Right lobe of liver (tissue), 4 donors: Measurements from ENCODE around the gene CD247.

ENCODE experiments used
- POLR2A ChIP-seq: fragments of 450-650 bp; IDR thresholded peaks from one replicate; pipeline ENCODE4 v1.6.1; 2017; ENCODE audit warnings: antibody characterized with exemption, mild to moderate bottlenecking
- TF ChIP-seq, protein P1 (sequence below), 4 donors: fragments of 200-600 bp in 3 of 4; fragments of 450-650 bp in 1 of 4; IDR thresholded peaks; one replicate each; pipeline versions ENCODE4 v1.5.1 to v1.8.0; 2016 to 2022; ENCODE audit warnings: antibody characterized with exemption in 4 of 4, mild to moderate bottlenecking in 2 of 4
- donor health status: DM: no; HTN: no; CAD: no.
- donor health status: DM: no; HTN: no; CAD: no.
- donor health status: DM: no; HTN: yes; CAD: no.

DNA sequence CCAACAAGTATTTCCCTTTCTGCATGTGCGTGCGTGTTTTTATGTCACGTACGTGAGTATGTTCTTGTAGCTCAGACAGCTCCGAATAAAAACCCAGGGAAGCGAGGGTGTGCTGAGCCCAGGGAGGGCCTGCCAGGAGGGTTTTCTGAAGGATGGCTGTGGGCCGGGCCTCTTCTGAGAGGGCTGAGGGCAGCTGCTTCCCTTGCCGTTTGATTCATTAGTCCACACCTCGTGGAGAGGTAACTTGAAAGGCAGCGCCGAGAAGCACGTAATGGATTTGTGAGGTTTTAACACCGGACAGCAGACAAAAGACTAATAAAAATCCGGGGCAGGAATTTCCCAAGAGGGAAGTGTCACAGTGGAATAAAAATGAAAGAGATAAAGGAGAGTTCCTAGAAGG, 29.5 kb downstream of the CD247 start:
- TF ChIP-seq, protein P1, sequence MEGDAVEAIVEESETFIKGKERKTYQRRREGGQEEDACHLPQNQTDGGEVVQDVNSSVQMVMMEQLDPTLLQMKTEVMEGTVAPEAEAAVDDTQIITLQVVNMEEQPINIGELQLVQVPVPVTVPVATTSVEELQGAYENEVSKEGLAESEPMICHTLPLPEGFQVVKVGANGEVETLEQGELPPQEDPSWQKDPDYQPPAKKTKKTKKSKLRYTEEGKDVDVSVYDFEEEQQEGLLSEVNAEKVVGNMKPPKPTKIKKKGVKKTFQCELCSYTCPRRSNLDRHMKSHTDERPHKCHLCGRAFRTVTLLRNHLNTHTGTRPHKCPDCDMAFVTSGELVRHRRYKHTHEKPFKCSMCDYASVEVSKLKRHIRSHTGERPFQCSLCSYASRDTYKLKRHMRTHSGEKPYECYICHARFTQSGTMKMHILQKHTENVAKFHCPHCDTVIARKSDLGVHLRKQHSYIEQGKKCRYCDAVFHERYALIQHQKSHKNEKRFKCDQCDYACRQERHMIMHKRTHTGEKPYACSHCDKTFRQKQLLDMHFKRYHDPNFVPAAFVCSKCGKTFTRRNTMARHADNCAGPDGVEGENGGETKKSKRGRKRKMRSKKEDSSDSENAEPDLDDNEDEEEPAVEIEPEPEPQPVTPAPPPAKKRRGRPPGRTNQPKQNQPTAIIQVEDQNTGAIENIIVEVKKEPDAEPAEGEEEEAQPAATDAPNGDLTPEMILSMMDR (IDR thresholded peaks at IDR 0.05) = no peak
- TF ChIP-seq POLR2A = no peak
